Endothelial cell of hepatic sinusoid (primary cell): ENCODE data around the gene CDK15.

ENCODE experiments used
- in situ Hi-C: cut with HindIII; loops from 2 replicates; pipeline ENCODE4 v1.10.0; 2017; ENCODE audit warnings: low sequenced_read_pairs

The CDK15 gene

DNA sequence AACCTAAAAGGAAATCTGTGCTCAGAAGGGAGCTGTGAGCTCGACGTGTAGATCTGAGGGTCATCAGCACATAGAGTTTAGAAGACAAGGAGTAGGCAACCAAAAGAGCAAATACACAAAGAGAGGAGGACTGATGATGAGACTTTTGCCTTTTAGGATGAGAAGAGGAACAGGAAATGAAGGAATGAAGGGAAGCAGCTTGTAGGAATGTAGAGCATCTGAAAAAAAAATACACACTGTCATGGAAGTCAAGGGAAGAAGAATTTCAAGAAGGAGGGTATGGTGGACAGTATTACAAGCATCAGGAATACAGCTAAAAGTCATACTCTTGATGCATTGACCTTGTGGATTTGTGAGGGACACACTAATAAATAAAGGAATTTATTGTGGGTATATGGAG is 21.9 kb downstream of the CDK15 start:
- in situ Hi-C loops = no loop called here

DNA sequence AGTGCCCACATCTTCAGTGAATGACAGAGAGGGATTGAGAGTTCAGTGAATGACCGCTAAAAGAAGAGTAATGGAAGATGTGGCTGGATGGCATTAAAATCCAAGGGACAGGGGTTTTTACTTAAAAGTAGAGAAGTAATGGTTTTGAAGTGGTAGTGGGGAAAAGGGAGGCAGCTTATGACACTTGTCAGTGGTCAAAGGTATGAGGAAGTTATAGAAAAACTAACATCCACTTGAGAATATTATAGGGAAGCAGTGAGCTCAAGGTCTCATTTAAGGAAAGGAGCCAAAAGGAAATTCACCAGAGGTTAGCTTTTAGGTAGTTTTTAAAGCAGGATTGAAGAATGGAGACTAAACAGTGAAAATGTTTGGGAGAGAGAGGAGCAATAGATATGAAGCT is 24.3 kb downstream of the CDK15 start:
- in situ Hi-C loops = no loop called here

DNA sequence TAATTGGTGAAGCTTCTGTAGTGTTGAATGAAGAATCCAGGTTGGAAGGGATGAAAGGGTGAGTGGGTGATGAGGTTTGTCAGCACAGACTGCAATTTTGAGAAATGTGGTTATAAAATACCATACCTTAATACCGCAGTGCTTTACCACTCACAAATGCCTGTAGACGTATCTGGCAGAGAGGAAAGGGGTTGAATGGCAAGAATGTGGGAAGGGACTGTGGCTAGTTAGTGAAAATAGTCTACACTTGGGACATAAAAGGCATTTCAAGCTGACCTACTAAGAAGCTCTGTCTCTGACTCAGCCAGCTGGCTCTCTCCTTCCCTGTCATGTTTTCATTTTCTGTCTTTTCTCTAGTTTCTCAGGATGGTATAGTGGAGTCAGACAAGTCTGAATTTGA is 25.1 kb downstream of the CDK15 start:
- in situ Hi-C loops = no loop called here

GRCh38 chr2:201833781-201834180 is 27.4 kb downstream of the CDK15 start:
- in situ Hi-C loops = no loop called here

DNA sequence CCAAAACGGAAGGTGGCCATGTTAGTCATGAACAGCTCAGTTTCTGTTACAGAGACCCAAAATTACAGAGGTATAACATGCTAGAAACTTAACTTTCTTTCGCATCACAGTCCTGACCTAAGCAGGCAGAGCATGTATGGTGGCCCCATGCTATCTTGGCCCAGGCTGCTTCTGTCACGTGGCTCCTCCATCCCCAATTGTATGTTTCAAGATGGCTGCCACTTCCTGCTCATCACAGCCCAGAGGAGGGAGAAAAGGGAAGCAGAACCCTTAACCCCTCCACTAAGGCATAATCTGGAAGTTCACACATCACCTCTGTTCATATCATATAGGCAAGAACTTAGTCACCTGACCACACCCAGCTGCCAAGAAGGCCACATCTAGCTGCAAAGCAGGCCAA is 28.7 kb downstream of the CDK15 start:
- in situ Hi-C loops = no loop called here

- in situ Hi-C loops = no loop called here
These were observed 31.1 kb downstream of the CDK15 start for GRCh38 chr2:201837391-201837790.

GRCh38 chr2:201837824-201838431 is 31.6 kb downstream of the CDK15 start:
- in situ Hi-C loops = no loop called here

- in situ Hi-C loops = loop anchor here (5.0 kb wide), 1 partner anchor 43 kb away; no protein-coding TSS in a partner anchor
These were observed 33.4 kb downstream of the CDK15 start for GRCh38 chr2:201839727-201840126.

GRCh38 chr2:201840726-201841125 is 34.4 kb downstream of the CDK15 start:
- in situ Hi-C loops = loop anchor here (5.0 kb wide), 1 partner anchor 42 kb away; no protein-coding TSS in a partner anchor

DNA sequence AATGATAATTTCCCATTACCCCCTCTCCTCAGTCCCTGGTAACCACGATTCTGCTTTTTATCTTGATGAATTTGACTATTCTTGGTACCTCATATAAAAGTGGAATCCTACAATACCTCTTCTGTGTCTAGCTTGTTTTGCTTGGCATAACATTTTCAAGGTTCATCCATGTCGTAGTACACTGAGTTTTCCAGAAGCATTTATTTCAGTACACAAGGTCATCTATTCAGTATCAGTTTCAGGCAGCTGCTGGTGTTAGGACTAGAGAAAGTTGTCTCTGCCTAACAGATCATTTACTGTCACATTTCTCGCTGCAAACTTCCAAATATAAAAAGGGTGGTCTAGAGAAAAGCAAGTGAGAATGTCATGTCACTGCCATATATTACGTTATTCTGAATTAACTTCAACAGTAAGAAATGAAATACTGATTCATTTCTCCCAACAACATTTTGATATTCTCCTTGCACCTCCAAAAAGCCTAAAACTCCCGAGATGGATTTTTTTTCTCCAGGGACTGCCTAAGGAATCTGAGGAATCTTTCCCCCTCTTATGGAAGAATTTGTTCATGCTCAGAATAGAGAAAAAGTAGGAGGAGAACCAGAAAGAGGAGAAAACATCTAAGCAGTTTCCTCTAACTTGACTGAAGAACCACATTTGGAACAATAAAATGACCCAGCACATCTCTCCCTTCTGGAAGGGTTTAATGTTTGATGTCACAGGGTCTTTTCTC is 36.0 kb downstream of the CDK15 start:
- in situ Hi-C loops = loop anchor here (5.0 kb wide), 1 partner anchor 40 kb away; no protein-coding TSS in a partner anchor

DNA sequence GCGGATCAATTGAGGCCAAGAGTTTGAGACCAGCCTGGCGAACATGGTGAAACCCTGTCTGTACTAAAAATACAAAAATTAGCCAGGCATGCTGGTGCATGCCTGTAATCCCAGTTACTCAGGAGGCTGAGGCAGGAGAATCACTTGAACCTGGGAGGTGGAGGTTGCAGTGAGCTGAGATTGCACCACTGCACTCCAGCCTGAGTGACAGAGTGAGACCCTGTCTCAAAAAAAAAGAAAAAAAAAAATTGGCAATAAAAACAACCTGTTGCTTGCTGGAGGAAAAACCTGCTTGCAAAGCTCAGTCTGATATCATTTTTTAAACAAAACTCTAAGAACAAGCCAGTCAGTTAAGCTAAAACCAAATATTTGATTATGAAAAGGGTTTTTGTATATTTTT is 38.6 kb downstream of the CDK15 start:
- in situ Hi-C loops = loop anchor here (5.0 kb wide), 1 partner anchor 37 kb away; no protein-coding TSS in a partner anchor

DNA sequence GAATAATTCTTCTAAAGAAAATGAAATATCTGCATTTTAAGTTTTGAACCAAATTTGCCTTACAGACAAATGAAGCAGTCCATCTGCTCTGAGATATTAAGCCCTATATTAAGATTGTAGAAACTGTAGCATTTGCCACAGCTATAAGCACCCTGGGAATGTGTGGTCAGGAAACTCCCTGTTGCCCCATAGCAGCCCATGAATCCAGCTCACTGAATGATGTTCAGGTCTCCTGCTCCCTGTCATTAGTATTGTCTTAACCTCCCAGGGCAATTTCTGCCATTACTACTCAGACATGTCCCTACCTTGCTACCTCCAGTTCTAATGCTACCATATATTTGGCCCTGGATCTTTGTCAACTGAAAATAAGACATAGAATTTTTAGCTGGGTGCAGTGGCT is 41.1 kb downstream of the CDK15 start:
- in situ Hi-C loops = no loop called here

DNA sequence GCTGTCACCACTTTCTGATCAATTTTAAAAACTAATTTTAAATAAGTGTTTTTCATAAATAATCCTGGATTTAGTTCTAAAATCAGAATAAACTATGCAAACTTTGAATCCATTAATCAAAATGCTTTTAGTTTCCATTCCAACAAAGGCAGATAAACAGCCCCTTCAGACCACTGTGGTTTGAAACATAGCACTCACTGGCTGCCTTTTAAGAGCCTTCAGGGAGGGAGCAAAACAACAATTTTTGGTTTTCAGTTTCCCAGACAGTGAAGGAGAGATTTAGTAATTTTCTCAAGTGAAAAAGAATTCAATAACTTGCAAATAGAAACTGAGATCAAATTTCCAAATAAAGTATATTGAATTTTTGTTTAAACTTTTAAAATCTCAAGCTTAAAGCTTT is 46.1 kb downstream of the CDK15 start:
- in situ Hi-C loops = no loop called here

GRCh38 chr2:201852878-201853415 is 46.6 kb downstream of the CDK15 start:
- in situ Hi-C loops = no loop called here

DNA sequence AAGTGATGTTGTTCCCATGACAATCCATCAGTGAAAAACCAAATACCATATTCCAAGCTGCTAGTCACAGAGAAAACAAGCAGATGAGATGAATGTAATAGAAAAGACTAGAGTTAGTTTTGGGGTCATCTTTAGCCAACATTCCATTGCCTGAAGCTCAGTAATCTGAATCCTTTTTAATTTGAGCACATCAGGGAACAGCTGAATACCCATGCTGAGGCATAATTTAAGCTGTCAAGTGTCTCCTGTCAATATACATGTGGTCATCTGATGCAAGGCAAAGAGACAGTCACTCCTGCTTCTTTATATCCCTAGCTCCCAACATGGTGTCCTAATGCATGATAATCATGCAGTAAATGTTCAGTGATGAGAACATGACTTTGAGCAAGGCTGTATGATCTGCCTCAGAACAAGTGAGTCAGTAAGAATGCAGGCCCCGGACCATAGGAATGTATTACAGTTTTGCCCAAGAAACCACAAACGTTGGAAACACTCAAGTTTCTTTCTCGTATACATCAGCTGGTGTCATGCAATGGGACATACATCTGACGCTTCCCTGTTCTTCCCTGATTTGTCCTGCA is 48.0 kb downstream of the CDK15 start:
- in situ Hi-C loops = no loop called here

DNA sequence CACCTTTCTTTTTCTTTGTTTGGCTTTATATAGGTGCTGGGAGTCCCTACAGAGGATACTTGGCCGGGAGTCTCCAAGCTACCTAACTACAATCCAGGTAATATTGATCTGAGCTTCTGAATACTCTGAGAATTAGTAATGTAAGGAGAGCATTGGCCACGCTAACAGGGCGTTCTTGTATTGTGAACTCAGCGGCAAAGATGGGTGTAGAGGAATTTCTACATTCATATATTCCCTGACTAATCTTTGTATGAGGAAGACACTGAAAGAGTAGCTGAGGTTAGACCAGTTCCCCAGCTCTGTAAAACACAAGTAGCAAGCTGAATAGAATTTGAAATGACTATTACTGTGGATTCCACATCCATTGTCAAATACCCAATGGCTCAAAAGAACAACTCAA is 48.5 kb downstream of the CDK15 start:
- in situ Hi-C loops = no loop called here

GRCh38 chr2:201855356-201855755 is 49.0 kb downstream of the CDK15 start:
- in situ Hi-C loops = no loop called here

- in situ Hi-C loops = no loop called here
These were observed 51.0 kb downstream of the CDK15 start for GRCh38 chr2:201857326-201857725.

GRCh38 chr2:201858281-201859184 is 52.2 kb downstream of the CDK15 start:
- in situ Hi-C loops = no loop called here

GRCh38 chr2:201859949-201860348 is 53.6 kb downstream of the CDK15 start:
- in situ Hi-C loops = no loop called here

GRCh38 chr2:201860636-201861066 is 54.3 kb downstream of the CDK15 start:
- in situ Hi-C loops = no loop called here
